Fibroblast of skin of left quadriceps (primary cell): Measurements from ENCODE around the gene ALK.
"Not testable (repeated sequence)": the region's sequence is repeated elsewhere in the genome, so short reads cannot be mapped to it uniquely, and the experiment has no call there.

Experiments
- DNase-seq, 2 experiments: peaks; one replicate each; pipeline ENCODE4 v3.0.0-alpha.2; 2013; ENCODE audit warnings: low read depth in 2 of 2

Gene ALK

GRCh38 chr2:29755829-29756228, 165.6 kb downstream of the ALK start:
- no peak for DNase-seq

DNA sequence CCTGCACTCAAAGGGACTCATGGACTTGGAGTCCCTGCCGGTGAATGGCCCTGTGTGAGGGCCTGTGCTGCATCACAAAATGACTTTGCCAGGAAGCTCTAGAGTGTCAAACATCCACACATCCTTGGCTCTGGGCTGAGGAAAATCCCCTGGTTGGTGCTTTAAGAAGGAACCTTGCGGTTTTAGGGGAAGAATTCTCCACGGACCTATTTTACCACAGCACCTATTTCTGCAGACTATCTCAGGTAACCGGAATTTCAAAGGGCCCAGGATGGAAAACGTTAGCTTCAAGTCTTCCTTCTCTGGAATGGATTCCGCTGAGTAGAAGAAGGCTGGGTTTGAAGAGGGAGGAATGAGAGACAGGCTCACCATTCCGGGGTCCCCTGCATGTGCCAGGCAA, 166.2 kb downstream of the ALK start:
- no peak for DNase-seq

DNA sequence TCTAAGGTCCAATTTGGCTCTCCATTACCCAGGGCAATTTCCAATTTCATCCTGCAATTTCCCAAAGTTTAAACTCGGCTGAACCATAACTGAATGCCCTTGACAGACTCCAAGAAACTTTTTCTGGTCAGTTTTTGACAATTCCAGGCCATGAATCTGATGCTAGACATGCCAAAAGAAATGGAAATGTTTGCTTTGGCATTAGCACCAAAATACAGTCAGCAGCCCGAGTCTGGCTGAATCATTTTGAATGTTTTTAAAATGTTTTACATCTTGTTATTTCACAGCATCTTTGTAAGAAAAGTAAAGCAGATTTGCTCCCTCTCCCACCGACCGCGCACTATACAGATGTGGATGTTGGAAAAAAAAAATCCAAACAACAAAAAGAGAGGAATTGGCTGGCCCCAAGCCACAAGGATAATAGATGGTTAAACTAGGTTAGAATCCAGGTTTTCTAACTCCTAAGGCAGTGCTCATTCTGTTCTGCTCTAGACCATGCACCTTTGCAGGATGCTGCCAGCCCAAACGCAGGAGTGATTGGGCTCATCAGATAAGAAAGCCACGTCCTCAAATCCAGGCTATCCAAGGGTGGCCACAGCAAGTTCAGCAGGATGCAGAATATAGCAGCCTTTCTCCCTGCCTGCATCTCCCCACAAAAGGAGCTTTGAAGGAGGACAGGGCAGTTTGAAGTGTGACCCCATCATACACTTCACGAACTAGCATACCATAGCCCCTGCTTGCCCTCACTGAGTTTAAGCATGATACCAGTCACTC, 167.5 kb downstream of the ALK start:
- DNase-seq = peak in 1 of 2 experiments; percentile 37

DNA sequence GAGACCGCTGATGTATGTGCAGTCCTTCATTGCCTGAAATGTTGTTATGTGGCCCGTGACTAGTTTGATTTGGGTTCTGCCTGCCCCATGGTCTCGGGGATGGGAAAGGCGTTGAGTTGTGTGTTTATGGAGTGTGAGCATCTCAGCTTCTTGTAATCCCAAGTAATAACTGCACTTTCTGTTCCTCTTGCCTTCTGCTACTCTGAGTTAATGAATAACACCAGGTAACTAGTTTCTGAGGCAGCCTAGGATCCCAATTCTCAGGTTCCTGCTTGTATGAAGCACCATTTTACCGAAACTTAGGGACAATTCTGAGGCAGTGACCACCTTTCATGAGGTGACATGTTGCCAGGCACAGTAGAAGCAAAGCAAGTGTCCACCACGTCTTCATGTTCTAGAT, 170.0 kb downstream of the ALK start:
- no peak for DNase-seq

- DNase-seq = not testable (repeated sequence)
Observed at GRCh38 chr2:29750463-29750862, 170.9 kb downstream of the ALK start.

- DNase-seq = no peak
Observed at GRCh38 chr2:29749843-29750242, 171.5 kb downstream of the ALK start.

DNA sequence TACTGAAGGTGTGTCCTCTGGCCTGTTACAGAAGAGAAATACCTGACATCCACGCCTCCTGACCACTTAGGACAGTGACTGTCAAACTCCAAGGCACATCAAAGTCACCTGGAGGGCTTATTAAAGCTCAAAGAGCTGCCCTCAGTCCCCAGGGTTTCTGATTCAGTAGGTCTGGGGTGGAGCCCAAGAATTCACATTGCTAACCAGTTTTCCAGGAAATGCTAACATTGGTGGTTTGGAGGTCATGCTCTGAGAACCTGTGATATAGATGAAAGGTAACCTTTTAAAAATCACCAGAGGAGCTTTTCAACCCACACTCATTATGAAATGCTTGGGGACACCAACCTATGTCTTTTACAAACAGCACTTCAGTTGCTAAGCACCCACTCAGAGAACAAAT, 172.3 kb downstream of the ALK start:
- no peak for DNase-seq

DNA sequence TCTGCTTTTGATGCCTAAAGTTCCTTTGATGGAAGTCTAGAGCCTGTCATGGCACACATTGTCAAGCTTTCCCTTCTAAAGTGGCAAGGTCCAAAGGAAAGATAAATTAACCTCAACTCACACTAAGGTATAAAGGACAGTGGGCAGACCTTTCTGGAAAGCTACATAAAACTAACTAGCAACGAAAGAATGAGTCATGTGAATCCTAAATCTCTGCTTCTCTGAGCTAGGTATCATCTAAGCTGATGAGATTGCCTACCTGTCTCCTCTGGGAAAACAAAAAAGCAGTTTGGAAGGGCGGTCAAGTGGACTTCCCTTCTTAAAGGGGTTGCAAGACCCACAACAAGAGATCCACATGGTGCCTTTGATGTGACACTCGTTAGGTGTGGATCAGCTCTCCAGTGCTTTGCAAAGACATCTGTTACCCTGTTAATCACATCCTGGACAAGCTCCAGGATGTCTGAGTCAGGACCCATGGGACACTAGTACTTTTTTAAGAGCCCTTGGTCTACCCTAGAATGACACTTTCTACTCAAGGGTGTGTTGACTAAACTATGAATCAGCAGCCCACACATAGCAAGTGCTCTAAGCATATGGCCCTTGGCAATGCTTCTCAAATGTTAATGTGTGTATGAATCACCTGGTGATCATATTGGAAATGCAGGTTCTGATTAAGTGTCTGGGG, 173.5 kb downstream of the ALK start:
- peak; percentile 86 to 87 for DNase-seq

GRCh38 chr2:29744976-29745375, 176.4 kb downstream of the ALK start:
- DNase-seq = no peak

DNA sequence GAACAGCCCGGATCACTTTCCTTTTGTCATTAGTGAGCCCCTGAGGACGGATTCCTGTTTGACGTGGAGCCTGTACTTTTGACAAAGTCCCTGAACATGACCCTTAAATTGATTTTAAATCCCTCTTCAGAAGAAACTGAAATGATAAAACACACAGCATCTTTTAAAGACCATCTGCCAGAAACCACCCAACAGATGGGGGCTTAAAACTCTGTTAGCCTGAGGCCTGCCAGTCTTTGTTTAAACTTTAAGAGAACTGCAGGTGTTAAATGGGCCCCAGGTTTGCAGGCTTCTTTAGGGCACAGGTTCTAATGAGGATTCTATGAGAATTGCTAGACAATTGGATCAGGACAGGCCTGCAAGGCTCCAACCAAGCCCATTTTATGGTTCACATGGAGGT, 177.9 kb downstream of the ALK start:
- DNase-seq = no peak

DNA sequence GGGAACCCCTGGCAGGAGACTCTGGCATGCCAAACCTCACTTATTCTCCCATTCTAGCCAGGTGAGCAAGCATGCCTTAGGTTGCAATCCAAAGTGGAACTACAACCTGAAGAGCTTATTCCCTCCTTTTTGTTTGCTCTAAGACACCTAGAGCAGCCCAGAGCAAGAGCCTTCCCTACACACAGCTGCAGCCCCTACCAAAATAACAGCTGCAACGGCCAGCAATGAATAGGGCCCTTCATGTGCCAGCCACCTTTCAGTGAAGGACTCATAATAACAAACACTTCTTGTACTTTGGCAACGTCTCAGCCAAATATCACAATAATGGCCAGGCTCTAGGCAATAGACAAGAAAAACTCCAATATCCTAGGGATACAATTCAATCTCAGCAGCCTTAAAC, 178.7 kb downstream of the ALK start:
- DNase-seq = no peak

DNA sequence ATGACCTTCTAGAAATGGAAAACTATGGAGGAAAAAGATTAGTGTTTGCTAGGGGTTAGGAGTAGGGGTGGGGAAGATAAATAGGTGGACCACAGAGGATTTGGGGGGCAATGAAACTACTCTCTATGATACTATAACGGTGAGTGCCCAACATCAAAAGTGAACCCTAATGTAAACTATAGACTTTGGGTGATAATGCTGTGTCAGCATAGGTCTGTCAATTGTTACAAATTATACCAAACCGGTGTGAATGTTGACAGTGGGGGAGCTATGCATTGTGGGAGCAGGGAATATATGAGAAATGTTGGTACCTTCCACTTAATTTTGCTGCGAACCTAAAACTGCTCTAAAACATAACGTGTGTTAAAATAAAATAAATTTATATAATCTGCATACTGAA, 180.3 kb downstream of the ALK start:
- DNase-seq = no peak

- no peak for DNase-seq
Observed at GRCh38 chr2:29733965-29734364, 187.4 kb downstream of the ALK start.

DNA sequence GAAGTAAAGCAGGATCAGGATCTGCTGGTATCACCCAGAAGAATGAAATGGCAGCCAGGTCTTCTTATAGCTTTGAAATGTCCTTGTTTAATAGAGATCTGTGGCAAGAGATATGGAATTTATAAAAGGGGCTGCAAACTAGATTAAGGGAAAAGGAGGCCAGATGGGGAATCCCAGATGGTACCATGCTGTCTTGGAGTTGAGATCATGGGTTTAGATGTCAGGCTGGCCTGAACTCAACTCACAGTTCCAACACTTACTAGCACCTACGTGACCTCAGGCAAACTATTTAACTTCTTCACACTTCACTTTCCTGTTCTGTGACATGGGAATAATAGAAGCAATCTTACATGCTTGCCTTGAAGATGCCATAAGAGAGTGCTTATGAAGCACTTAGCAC, 188.2 kb downstream of the ALK start:
- DNase-seq = no peak

DNA sequence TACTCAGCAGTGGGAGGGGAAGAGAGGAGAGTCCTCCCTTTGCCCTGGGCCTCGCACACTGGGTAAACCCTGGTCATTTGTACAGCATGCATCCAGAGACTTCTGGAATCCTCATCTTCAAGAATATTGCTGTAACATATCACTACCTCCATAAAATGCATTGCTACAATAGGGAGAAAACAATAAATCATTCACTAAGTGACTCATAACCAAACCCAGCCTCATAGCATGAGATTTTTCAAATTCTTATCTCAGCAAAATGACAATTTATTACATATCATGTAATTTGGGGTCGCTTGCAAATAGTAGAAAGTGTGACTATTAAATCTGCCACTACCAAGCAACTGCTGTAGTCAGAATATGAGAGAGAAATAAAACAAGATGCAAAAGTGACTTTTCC, 189.4 kb downstream of the ALK start:
- DNase-seq = peak in 1 of 2 experiments; percentile 10

DNA sequence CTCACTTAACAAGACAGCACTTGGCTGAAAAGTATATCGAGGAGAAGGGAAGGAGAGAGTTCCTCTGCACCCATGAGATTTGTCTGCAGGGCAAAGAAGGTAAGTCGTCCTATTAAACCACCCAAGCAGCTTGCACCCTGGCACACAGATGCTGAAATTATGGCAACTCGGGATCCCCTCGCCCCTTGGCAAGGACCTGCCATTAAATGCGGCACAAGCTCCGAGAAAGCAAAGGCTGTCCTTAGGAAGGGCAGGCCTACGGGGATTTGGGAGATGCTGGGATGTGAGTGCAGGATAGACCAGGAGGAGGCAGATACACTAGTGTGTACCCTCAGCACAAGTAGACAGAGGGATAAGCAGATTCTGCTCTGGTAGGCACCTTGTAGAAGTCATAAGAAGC, 191.5 kb downstream of the ALK start:
- no peak for DNase-seq

DNA sequence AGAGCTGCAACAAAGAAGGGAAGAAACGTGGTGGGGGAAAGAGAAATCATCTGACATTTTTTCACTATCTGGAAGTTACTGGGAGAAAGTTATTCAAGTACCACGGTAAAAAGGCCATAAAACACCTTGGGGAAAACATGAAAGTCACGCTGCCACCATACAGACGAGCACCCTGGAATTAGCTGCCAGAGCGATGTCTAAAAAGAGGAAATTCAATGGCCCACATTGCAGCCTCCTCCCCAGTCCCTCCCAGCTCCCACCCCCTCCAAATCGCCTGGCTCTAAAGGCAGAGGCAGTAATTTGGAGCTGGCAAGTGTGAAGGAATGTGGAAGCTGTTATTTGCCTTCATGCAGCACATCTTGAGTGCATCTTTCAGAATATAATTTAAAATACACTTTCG, 192.0 kb downstream of the ALK start:
- no peak for DNase-seq

DNA sequence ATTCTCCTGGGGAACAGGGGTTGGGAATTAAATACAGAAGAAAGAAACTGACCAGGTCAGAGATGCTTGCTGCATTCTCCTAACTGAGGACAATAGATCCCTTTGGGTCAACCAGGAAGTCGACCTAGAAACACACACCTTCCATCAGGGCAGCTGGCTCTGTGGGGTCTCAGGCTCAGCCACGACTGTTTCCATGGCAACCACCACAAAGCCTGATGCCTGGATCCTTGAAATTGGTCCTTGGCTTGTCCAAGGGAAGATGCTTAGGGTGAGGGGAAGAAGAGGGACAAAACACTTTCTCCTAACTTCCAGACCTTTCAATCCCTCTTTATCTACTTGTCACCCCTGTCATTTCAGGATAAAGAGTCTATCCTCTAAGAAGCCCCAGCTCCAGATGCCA, 194.4 kb downstream of the ALK start:
- DNase-seq = no peak

GRCh38 chr2:29725610-29726009, 195.8 kb downstream of the ALK start:
- DNase-seq = no peak

DNA sequence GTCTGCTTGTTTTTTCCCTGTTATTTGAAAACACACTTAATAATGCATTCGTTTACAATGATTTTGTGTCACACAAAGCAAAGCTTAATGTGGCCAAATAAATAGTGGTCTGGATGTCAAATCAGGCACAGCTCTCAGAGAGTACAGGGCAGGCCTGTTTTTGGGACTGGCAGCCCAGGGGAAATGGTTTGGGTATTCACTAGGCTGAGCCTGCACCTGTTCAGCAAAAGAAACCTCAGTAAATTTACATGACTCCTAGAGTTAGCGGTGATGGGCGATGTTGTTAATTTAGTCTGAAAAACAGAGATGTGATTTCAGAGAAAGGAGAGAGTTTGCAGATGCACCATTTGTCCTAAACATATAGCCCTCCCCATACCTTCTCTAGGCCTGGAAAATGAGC, 197.1 kb downstream of the ALK start:
- no peak for DNase-seq

GRCh38 chr2:29723255-29724001, 198.0 kb downstream of the ALK start:
- DNase-seq = no peak

DNA sequence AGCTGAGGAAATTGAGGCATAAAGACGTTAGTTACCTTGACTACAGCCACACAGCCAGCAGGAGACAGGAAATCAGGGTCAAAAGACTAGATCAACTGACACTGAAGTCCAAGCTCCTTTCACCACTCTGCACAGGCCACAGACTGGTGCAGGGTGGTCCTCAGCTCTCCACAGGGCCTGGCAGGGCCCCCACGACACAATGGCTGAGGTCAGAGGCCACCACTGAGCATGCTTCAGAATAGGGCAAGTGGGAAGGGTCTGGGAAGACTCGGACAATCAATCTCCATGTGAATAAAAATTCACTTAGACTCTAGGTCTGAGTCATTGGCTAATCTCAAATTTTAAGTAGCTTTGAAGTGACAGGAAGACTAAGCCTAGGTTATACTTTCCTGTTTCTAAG, 201.7 kb downstream of the ALK start:
- no peak for DNase-seq
